HepG2 (cell line): ENCODE measurements around the gene OTULINL. TPM values are rescaled to one million over a fixed set of nuclear protein-coding genes. Genes with fewer than 3 reads are reported as not detected.

Source experiments
- ATAC-seq: fragments of 200-7000 bp; cut with Tn5 transposase; 3 replicates; pipeline ENCODE4 v1.9.1; 2020; ENCODE audit warnings: mild to moderate bottlenecking, moderate library complexity
- Bru-seq: library from RNA; stranded (reverse); fragments of 400-500 nt; gene quantifications from one replicate; lab custom pipeline; 2021; lab: Mats Ljungman, UMichigan
- BruChase-seq, 2 experiments: library from RNA; stranded (reverse); fragments of 400-500 nt; gene quantifications; one replicate each; lab custom pipeline; 2021; lab: Mats Ljungman, UMichigan
- BruUV-seq: library from RNA; stranded (reverse); fragments of 400-500 nt; replicated peaks from 2 replicates; lab custom pipeline; 2021; lab: Mats Ljungman, UMichigan
- CTCF ChIA-PET: fragments of 300-600 bp; formaldehyde crosslinking; extraction: SDS; loops from one replicate; lab custom pipeline; 2021; ENCODE audit warnings: low total read pairs, inconsistent platforms, low intra/inter-chr PET ratio; lab: Yijun Ruan, JAX
- POLR2A ChIA-PET: fragments of 350-600 bp; sonication (Branson Sonifier 250); formaldehyde crosslinking; loops from one replicate; lab custom pipeline; 2020; ENCODE audit warnings: antibody characterized with exemption, inconsistent platforms; lab: Yijun Ruan, JAX
- DNase-seq: peaks from one replicate; pipeline ENCODE4 v3.0.0-alpha.2; 2015; ENCODE audit warnings: low spot score
- FAIRE-seq: peaks from 3 replicates; lab custom pipeline; 2011; peaks lifted over from hg19 to GRCh38; lab: Jason Lieb, UNC
- H2AFZ ChIP-seq: one replicate; pipeline ENCODE4 v1.6.1; 2011; ENCODE audit warnings: low read length, inconsistent platforms
- H3K27ac ChIP-seq: fragments of 300-600 bp; 3 replicates; pipeline ENCODE4 v1.8.0; 2011; ENCODE audit warnings: mixed run types, mild to moderate bottlenecking, mixed read lengths, low read length, inconsistent platforms; ENCODE audit not compliant: insufficient read depth; ENCODE audit errors: extremely low read length
- H3K27me3 ChIP-seq, 2 experiments: fragments of 200-600 bp in 1 of 2; 2 replicates in 1 of 2; 3 replicates in 1 of 2; pipeline versions ENCODE4 v1.6.0 to v1.8.0; 2011; ENCODE audit warnings: low read length in 2 of 2, mild to moderate bottlenecking in 2 of 2, moderate library complexity in 2 of 2, inconsistent platforms in 1 of 2; ENCODE audit not compliant: insufficient read depth in 2 of 2, control insufficient read depth in 1 of 2
- H3K36me3 ChIP-seq, 2 experiments: fragments of 200-600 bp in 1 of 2; replicated peaks in 1 of 2; 2 replicates in 1 of 2; 3 replicates in 1 of 2; pipeline versions ENCODE4 v1.5.1 to v1.8.0; 2011; ENCODE audit warnings: low read length in 2 of 2, inconsistent platforms in 1 of 2; ENCODE audit not compliant: insufficient read depth in 2 of 2, control insufficient read depth in 1 of 2
- H3K4me1 ChIP-seq: 2 replicates; pipeline ENCODE4 v1.5.1; 2012; ENCODE audit warnings: low read length, inconsistent platforms; ENCODE audit not compliant: insufficient read depth
- H3K4me2 ChIP-seq: 2 replicates; pipeline ENCODE4 v1.6.0; 2011; ENCODE audit warnings: low read depth, low read length, inconsistent platforms
- H3K4me3 ChIP-seq, 3 experiments: fragments of 200-600 bp in 1 of 3; sonication (generic), shearing (Covaris generic) in 1 of 3; replicated peaks in 1 of 3; 2 replicates each; pipeline ENCODE4 v1.5.1; 2011 to 2016; ENCODE audit warnings: low read length in 3 of 3, inconsistent platforms in 2 of 3, low read depth in 2 of 3, mild to moderate bottlenecking in 2 of 3, control low read depth in 1 of 3, mixed read lengths in 1 of 3; ENCODE audit not compliant: insufficient read depth in 1 of 3
- H3K79me2 ChIP-seq: one replicate; pipeline ENCODE4 v1.6.1; 2011; ENCODE audit warnings: low read length, inconsistent platforms; ENCODE audit not compliant: insufficient read depth
- H3K9ac ChIP-seq: 2 replicates; pipeline ENCODE4 v1.6.0; 2011; ENCODE audit warnings: mild to moderate bottlenecking, low read depth, low read length, inconsistent platforms; ENCODE audit not compliant: insufficient read depth
- H3K9me3 ChIP-seq: 2 replicates; pipeline ENCODE4 v1.5.1; 2012; ENCODE audit warnings: mild to moderate bottlenecking, low read length
- H4K20me1 ChIP-seq: 2 replicates; pipeline ENCODE4 v1.6.0; 2011; ENCODE audit warnings: inconsistent platforms, mild to moderate bottlenecking, low read length, moderate library complexity; ENCODE audit not compliant: insufficient read depth
- CEBPZ ChIP-seq: IDR thresholded peaks from 2 replicates; pipeline ENCODE4 v1.6.1; 2012; ENCODE audit warnings: low read length, improper control_type of control experiment
- EZH2 ChIP-seq: conservative IDR thresholded peaks from 2 replicates; pipeline ENCODE4 v1.6.1; 2012; ENCODE audit warnings: mild to moderate bottlenecking, low read depth, low read length, moderate library complexity
- GABPB1 ChIP-seq: IDR thresholded peaks from 2 replicates; pipeline ENCODE4 v1.6.1; 2016; ENCODE audit warnings: mild to moderate bottlenecking, missing genetic modification reagents, moderate library complexity, missing compliant biosample characterization
- MED1 ChIP-seq: sonication (generic); formaldehyde crosslinking; IDR thresholded peaks from 2 replicates; pipeline ENCODE4 v1.4.0; 2020; ENCODE audit warnings: missing genetic modification reagents
- NFIB ChIP-seq: sonication (generic); formaldehyde crosslinking; IDR thresholded peaks from 2 replicates; pipeline ENCODE4 v1.9.0; 2021; ENCODE audit warnings: missing genetic modification reagents, mild to moderate bottlenecking, borderline replicate concordance
- NFYB ChIP-seq: sonication (generic); formaldehyde crosslinking; IDR thresholded peaks from 2 replicates; pipeline ENCODE4 v1.4.0; 2020; ENCODE audit warnings: missing genetic modification reagents
- PAF1 ChIP-seq: IDR thresholded peaks from 2 replicates; pipeline ENCODE4 v1.6.1; 2016; ENCODE audit warnings: missing genetic modification reagents, missing compliant biosample characterization
- PBX2 ChIP-seq: IDR thresholded peaks from 2 replicates; pipeline ENCODE4 v1.6.1; 2016; ENCODE audit warnings: control low read depth
- SP1 ChIP-seq, 2 experiments: fragments of 450-650 bp in 1 of 2; sonication (generic) in 1 of 2; formaldehyde crosslinking in 1 of 2; IDR thresholded peaks; 2 replicates each; pipeline versions ENCODE4 v1.4.0 to v1.6.1; 2016 to 2020; ENCODE audit warnings: missing genetic modification reagents in 1 of 2
- SP2 ChIP-seq: sonication (generic); formaldehyde crosslinking; IDR thresholded peaks from 2 replicates; pipeline ENCODE4 v1.5.1; 2020; ENCODE audit warnings: mild to moderate bottlenecking, missing genetic modification reagents
- ZNF501 ChIP-seq: sonication (generic); formaldehyde crosslinking; IDR thresholded peaks from 2 replicates; pipeline ENCODE4 v1.5.1; 2020; ENCODE audit warnings: mild to moderate bottlenecking, moderate library complexity, missing genetic modification reagents
- ZNF546 ChIP-seq: sonication (generic); formaldehyde crosslinking; conservative IDR thresholded peaks from 2 replicates; pipeline ENCODE4 v1.8.1; 2023; ENCODE audit warnings: mild to moderate bottlenecking, missing genetic modification reagents
- ZNF563 ChIP-seq: sonication (generic); formaldehyde crosslinking; IDR thresholded peaks from 2 replicates; pipeline ENCODE4 v1.8.0; 2022; ENCODE audit warnings: mild to moderate bottlenecking, moderate library complexity, missing genetic modification reagents
- ZNF570 ChIP-seq: sonication (generic); formaldehyde crosslinking; IDR thresholded peaks from 2 replicates; pipeline ENCODE4 v1.4.0; 2020; ENCODE audit warnings: mild to moderate bottlenecking, missing genetic modification reagents, borderline replicate concordance
- ZNF777 ChIP-seq: sonication (generic); formaldehyde crosslinking; IDR thresholded peaks from 2 replicates; pipeline ENCODE4 v1.4.0; 2020; ENCODE audit warnings: missing genetic modification reagents
- WGBS: methylation state at CpG from one replicate; pipeline ENCODE4 v1.1.6; 2017; ENCODE audit warnings: low lambda C conversion rate; 5-methylcytosine and 5-hydroxymethylcytosine counted together
- in situ Hi-C: cut with HindIII; loops from 2 replicates; pipeline ENCODE4 v1.10.0; 2017; ENCODE audit warnings: low pct_unique_long_range_greater_than_20kb; ENCODE audit not compliant: extremely low pct_ligation_motif_present
- intact Hi-C: fragments of 100-400 bp; cut with micrococcal nuclease; formaldehyde crosslinking; loops from one replicate; pipeline ENCODE4 v1.10.0; 2022; ENCODE audit not compliant: unreplicated experiment
- long read RNA-seq, 2 experiments: library from RNA in 1 of 2; library from polyadenylated mRNA in 1 of 2; stranded (forward) in 1 of 2; unstranded in 1 of 2; transcript quantifications; one replicate each; pipeline ENCODE4 v2.0.0, GENCODE V29; 2019 to 2022
- polyA minus RNA-seq, 3 experiments: library from RNA; depleted of rRNA, polyadenylated mRNA; stranded (reverse); fragments of >200 nt; gene quantifications; 2 replicates each; pipeline ENCODE4 v1.2.3, GENCODE V29; 2011; ENCODE audit warnings: low replicate concordance in 1 of 3
- polyA plus RNA-seq, 8 experiments: library from polyadenylated mRNA; depleted of rRNA in 3 of 8; stranded (reverse) in 7 of 8; unstranded in 1 of 8; fragments of >200 nt; fragmentation: Illumina TruSeq in 4 of 8; extraction: Trizol in 4 of 8; gene quantifications; 2 replicates each; pipeline versions ENCODE4 v1.2.1 to v1.2.3, GENCODE V29; 2011 to 2016; ENCODE audit warnings: low read depth in 4 of 8, missing spikeins in 1 of 8, mixed read lengths in 1 of 8; ENCODE audit not compliant: insufficient read depth in 1 of 8
- total RNA-seq, 5 experiments: library from RNA; depleted of rRNA; stranded (reverse); fragments of >200 nt; fragmentation: Illumina TruSeq; extraction: Trizol; gene quantifications; 2 replicates each; pipeline ENCODE4 v1.2.3, GENCODE V29; 2016; ENCODE audit warnings: low read depth in 1 of 5

Gene OTULINL
- total RNA-seq (2016; rRNA removed; fragmentation: Illumina TruSeq; extraction: Trizol) (0.36 and 0.40 TPM in 2 replicates), polyA plus RNA-seq (2011; rRNA removed) (0.04 and 0.08 TPM in 2 replicates), polyA minus RNA-seq (2011; rRNA and poly(A)+ RNA removed; ENCODE audit: low replicate concordance) (12.8 TPM in 1 of 2 replicates, not detected in the other), Bru-seq, nascent RNA (percentile 31 among the genes with signal in this experiment), BruChase-seq, experiment 1, labeled RNA remaining after a 6-hour chase (percentile 32 among the genes with signal in this experiment), BruChase-seq, experiment 2, labeled RNA remaining after a 2-hour chase (percentile 22 among the genes with signal in this experiment)
- total RNA-seq (2016; cell fraction: cytosol; rRNA removed; fragmentation: Illumina TruSeq; extraction: Trizol; ENCODE audit: low read depth) = 0.35 TPM in 1 of 2 replicates, not detected in the other
- 0.22 and 0.49 TPM in 2 replicates for total RNA-seq (2016; cell fraction: insoluble cytoplasmic fraction; rRNA removed; fragmentation: Illumina TruSeq; extraction: Trizol)
- total RNA-seq (2016; cell fraction: membrane; rRNA removed; fragmentation: Illumina TruSeq; extraction: Trizol) = 0.24 and 0.34 TPM in 2 replicates
- 0.34 and 0.66 TPM in 2 replicates for total RNA-seq (2016; cell fraction: nucleus; rRNA removed; fragmentation: Illumina TruSeq; extraction: Trizol)
- 0.07 and 0.15 TPM in 2 replicates for polyA plus RNA-seq (2011; cell fraction: cytosol; rRNA removed)
- polyA plus RNA-seq (2011; cell fraction: nucleus; rRNA removed) = 0.03 TPM in 1 of 2 replicates, not detected in the other
- polyA plus RNA-seq (2012) = 0.05 and 0.07 TPM in 2 replicates
- 0.03 and 0.05 TPM in 2 replicates for polyA plus RNA-seq (2016; cell fraction: cytosol; fragmentation: Illumina TruSeq; extraction: Trizol; ENCODE audit: low read depth)
- polyA plus RNA-seq (2016; cell fraction: insoluble cytoplasmic fraction; fragmentation: Illumina TruSeq; extraction: Trizol; ENCODE audit: low read depth) = 0.14 and 0.72 TPM in 2 replicates
- polyA plus RNA-seq (2016; cell fraction: membrane; fragmentation: Illumina TruSeq; extraction: Trizol; ENCODE audit: low read depth) = 0.08 and 0.09 TPM in 2 replicates
- 0.21 and 0.40 TPM in 2 replicates for polyA plus RNA-seq (2016; cell fraction: nucleus; fragmentation: Illumina TruSeq; extraction: Trizol; ENCODE audit: insufficient read depth, low read depth)
- not detected in 2 replicates for polyA minus RNA-seq (2011; cell fraction: cytosol; rRNA and poly(A)+ RNA removed)
- 0.13 TPM in 1 of 2 replicates, not detected in the other for polyA minus RNA-seq (2011; cell fraction: nucleus; rRNA and poly(A)+ RNA removed)
- long read RNA-seq, experiment 1 = 0 reads
- long read RNA-seq, experiment 2 = 0 reads

- Histone ChIP-seq H3K27me3 (peaks cover 7 to 60% of the 10 kb centered on the region in 2 experiments), H3K4me3 (peak within 1 kb of the TSS; percentile 52 to 71 (median 53); a peak in 5 of 6 replicates), H3K4me2 (peak within 1 kb of the TSS; percentile 71), H4K20me1 (no peaks in the 10 kb centered on the region), H2AFZ (no peak within 1 kb of the TSS), H3K9ac (no peak within 1 kb of the TSS), H3K27ac (no peak within 1 kb of the TSS), H3K36me3 (no peaks in the 10 kb centered on the region), H3K4me1 (peaks cover 21% of the 10 kb centered on the region), H3K79me2 (no peaks in the 10 kb centered on the region), H3K9me3 (no peaks in the 10 kb centered on the region)
- CTCF ChIA-PET = no interaction called here
- WGBS = 8% methylated on average over 19 of the region's 63 CpGs
- BruUV-seq = no TSS peak
- in situ Hi-C loops = no loop called here
- DNase-seq (peak; percentile 24), FAIRE-seq (no peak), ATAC-seq (peak; percentile 95)
- intact Hi-C loops = loop anchor here (1.0 kb wide), 1 partner anchor 36 kb away; no protein-coding TSS in a partner anchor
- POLR2A ChIA-PET = no interaction called here
- TF ChIP-seq ZNF777 (CRISPR knock-in tag) (peak; percentile 89; the same call in 1 of the 2 replicates), NFIB (no peak), GABPB1 (CRISPR knock-in tag) (peak; percentile 33; the same call in 1 of the 2 replicates), MED1 (CRISPR knock-in tag) (no peak), NFYB (CRISPR knock-in tag) (peak; percentile 81), SP2 (CRISPR knock-in tag) (peak; percentile 88), CEBPZ (no peak), PAF1 (no peak), ZNF563 (CRISPR knock-in tag) (0 out of 2 replicates have a peak, but pooled peaks have one; percentile 10), ZNF501 (CRISPR knock-in tag) (no peak), PBX2 (CRISPR knock-in tag) (peak; percentile 84), ZNF570 (no peak), EZH2 (peak; percentile 82), SP1 (IDR thresholded peaks at IDR 0.05) (no peak), SP1 (CRISPR knock-in tag; IDR thresholded peaks at IDR 0.05) (peak; percentile 52), ZNF546 (CRISPR knock-in tag) (no peak)
Observed at GRCh38 chr5:14581106-14581890, at the start of gene OTULINL. OTULINL (plus strand) TSS chr5:14581792; CDS start chr5:14581895, 103 bp downstream.
